Ectodermal cell (in vitro differentiated cells): ENCODE results near the gene MED19. TPM values are rescaled to one million over a fixed set of nuclear protein-coding genes. Genes with fewer than 3 reads are reported as not detected.

Experiments
- H3K27ac ChIP-seq: 2 replicates; pipeline ENCODE4 v1.7.0; 2013; ENCODE audit warnings: mild to moderate bottlenecking, low read depth, low read length; ENCODE audit not compliant: insufficient read depth, poor library complexity, severe bottlenecking
- H3K27me3 ChIP-seq: 2 replicates; pipeline ENCODE4 v1.7.0; 2013; ENCODE audit warnings: mild to moderate bottlenecking, low read length; ENCODE audit not compliant: insufficient read depth, control insufficient read depth, poor library complexity, severe bottlenecking
- H3K36me3 ChIP-seq: one replicate; pipeline ENCODE4 v1.7.0; 2013; ENCODE audit warnings: low read length; ENCODE audit not compliant: control insufficient read depth, insufficient read depth
- H3K4me1 ChIP-seq: one replicate; pipeline ENCODE4 v1.7.0; 2013; ENCODE audit warnings: low read length; ENCODE audit not compliant: control insufficient read depth, insufficient read depth
- H3K4me3 ChIP-seq: 2 replicates; pipeline ENCODE4 v1.7.0; 2013; ENCODE audit warnings: low read depth, low read length, control low read depth; ENCODE audit not compliant: insufficient read depth
- H3K9me3 ChIP-seq: 2 replicates; pipeline ENCODE4 v1.7.0; 2013; ENCODE audit warnings: mild to moderate bottlenecking, low read length, moderate library complexity; ENCODE audit not compliant: control insufficient read depth
- WGBS, 2 experiments: methylation state at CpG; one replicate each; pipeline ENCODE4 v1.1.7; 2013; ENCODE audit warnings: missing lambda C conversion rate in 2 of 2; 5-methylcytosine and 5-hydroxymethylcytosine counted together
- polyA plus RNA-seq, 4 experiments: library from polyadenylated mRNA; stranded (reverse); fragments of 50-300 nt; gene quantifications; one replicate each; pipeline ENCODE4 v1.2.3, GENCODE V29; 2013

Gene MED19
- polyA plus RNA-seq (2013, experiment 1 of 4), result 24.5 TPM
- 21.5 TPM for polyA plus RNA-seq (2013, experiment 2 of 4)
- 21.4 TPM for polyA plus RNA-seq (2013, experiment 3 of 4)
- 27.9 TPM for polyA plus RNA-seq (2013, experiment 4 of 4)

GRCh38 chr11:57711414-57712255, at the start of gene MED19:
Gene MED19 (minus strand): TSS chr11:57712215. CDS start chr11:57712179, 36 bp downstream.
- no peaks in the 10 kb centered on the region for H3K9me3 ChIP-seq
- H3K4me3 ChIP-seq, result peak within 1 kb of the TSS; percentile 100
- peaks cover 8% of the 10 kb centered on the region for H3K4me1 ChIP-seq
- WGBS, 2 experiments, result 11 to 12% methylated on average over 51 of the region's 51 CpGs
- H3K27ac ChIP-seq, result peak within 1 kb of the TSS; percentile 92
- H3K27me3 ChIP-seq, result no peaks in the 10 kb centered on the region
- no peaks in the 10 kb centered on the region for H3K36me3 ChIP-seq

GRCh38 chr11:57758174-57758573, 46.2 kb upstream of the MED19 start:
- Histone ChIP-seq H3K9me3 (no peaks in the 10 kb centered on the region), H3K4me3 (no peak overlapping the region), H3K36me3 (no peaks in the 10 kb centered on the region), H3K27me3 (no peaks in the 10 kb centered on the region), H3K27ac (no peak overlapping the region), H3K4me1 (no peaks in the 10 kb centered on the region)
- WGBS, 2 experiments, result 94 to 98% methylated on average over 2 to 3 of the region's 3 CpGs

GRCh38 chr11:57752954-57753353, 40.9 kb upstream of the MED19 start:
- no peaks in the 10 kb centered on the region for H3K27me3 ChIP-seq
- WGBS, 2 experiments, result 95 to 96% methylated on average over 30 of the region's 30 CpGs
- H3K4me3 ChIP-seq, result no peak overlapping the region

GRCh38 chr11:57751676-57752253, 39.8 kb upstream of the MED19 start, which contains the start of gene BTBD18:
Gene BTBD18 (minus strand): TSS chr11:57751819. CDS start chr11:57751188, 631 bp downstream.
- Histone ChIP-seq H3K27ac (no peak within 1 kb of the TSS), H3K4me3 (no peak within 1 kb of the TSS), H3K27me3 (no peaks in the 10 kb centered on the region), H3K9me3 (no peaks in the 10 kb centered on the region), H3K36me3 (no peaks in the 10 kb centered on the region), H3K4me1 (no peaks in the 10 kb centered on the region)
- 64% methylated on average over 10 of the region's 10 CpGs for WGBS, 2 experiments

More at GRCh38 chr11:57752954-57753353, 40.9 kb upstream of the MED19 start:
- no peaks in the 10 kb centered on the region for H3K4me1 ChIP-seq
- H3K36me3 ChIP-seq, result no peaks in the 10 kb centered on the region
- H3K27ac ChIP-seq, result no peak overlapping the region
- H3K9me3 ChIP-seq, result no peaks in the 10 kb centered on the region

- H3K36me3 ChIP-seq, result no peaks in the 10 kb centered on the region
- no peaks in the 10 kb centered on the region for H3K4me1 ChIP-seq
- no peaks in the 10 kb centered on the region for H3K27me3 ChIP-seq
- H3K4me3 ChIP-seq, result no peak overlapping the region
- H3K27ac ChIP-seq, result no peak overlapping the region
- no peaks in the 10 kb centered on the region for H3K9me3 ChIP-seq
These were observed 39.2 kb upstream of the MED19 start for GRCh38 chr11:57751176-57751575.

- H3K4me3 ChIP-seq, result no peak overlapping the region
- no peaks in the 10 kb centered on the region for H3K27me3 ChIP-seq
- H3K9me3 ChIP-seq, result no peaks in the 10 kb centered on the region
- no peaks in the 10 kb centered on the region for H3K4me1 ChIP-seq
- H3K36me3 ChIP-seq, result peaks cover 28% of the 10 kb centered on the region
- H3K27ac ChIP-seq, result no peak overlapping the region
- 83 to 86% methylated on average over 1 of the region's 1 CpG for WGBS, 2 experiments
These were observed 34.9 kb upstream of the MED19 start for GRCh38 chr11:57746920-57747319.

- Histone ChIP-seq H3K27me3 (no peaks in the 10 kb centered on the region), H3K4me1 (no peaks in the 10 kb centered on the region), H3K36me3 (peaks cover 28% of the 10 kb centered on the region), H3K27ac (no peak overlapping the region), H3K9me3 (no peaks in the 10 kb centered on the region), H3K4me3 (no peak overlapping the region)
- WGBS, 2 experiments, result 91 to 97% methylated on average over 5 of the region's 5 CpGs
These were observed 33.2 kb upstream of the MED19 start for GRCh38 chr11:57745206-57745605.

GRCh38 chr11:57744357-57744756, 32.3 kb upstream of the MED19 start:
- Histone ChIP-seq H3K27me3 (no peaks in the 10 kb centered on the region), H3K27ac (no peak overlapping the region), H3K4me3 (no peak overlapping the region), H3K36me3 (peaks cover 28% of the 10 kb centered on the region), H3K9me3 (no peaks in the 10 kb centered on the region), H3K4me1 (no peaks in the 10 kb centered on the region)
- WGBS, 2 experiments, result 87 to 95% methylated on average over 2 of the region's 2 CpGs

- no peaks in the 10 kb centered on the region for H3K27me3 ChIP-seq
- peak overlapping the region; percentile 97 for H3K4me3 ChIP-seq
- no peaks in the 10 kb centered on the region for H3K4me1 ChIP-seq
- peaks cover 32% of the 10 kb centered on the region for H3K36me3 ChIP-seq
- H3K27ac ChIP-seq, result no peak overlapping the region
- WGBS, 2 experiments, result 5 to 7% methylated on average over 10 of the region's 10 CpGs
- no peaks in the 10 kb centered on the region for H3K9me3 ChIP-seq
These were observed 30.1 kb upstream of the MED19 start for GRCh38 chr11:57742087-57742452.
